B cell (primary cell): ENCODE measurements around the gene ADPRS. TPM values are rescaled to one million over a fixed set of nuclear protein-coding genes. Genes with fewer than 3 reads are reported as not detected.

Source experiments
- ATAC-seq: fragments of 200-7000 bp; cut with Tn5 transposase; one replicate; pipeline ENCODE4 v1.10.0; 2021; ENCODE audit warnings: low read depth, mild to moderate bottlenecking, moderate number of reproducible peaks, moderate library complexity
- CTCF ChIA-PET: fragments of 350-600 bp; sonication (Branson Sonifier 250); formaldehyde crosslinking; loops from one replicate; lab custom pipeline; 2021; ENCODE audit warnings: antibody characterized with exemption, inconsistent platforms; lab: Charles Lee
- POLR2A ChIA-PET: fragments of 350-600 bp; sonication (Branson Sonifier 250); formaldehyde crosslinking; loops from one replicate; lab custom pipeline; 2021; ENCODE audit warnings: antibody characterized with exemption; lab: Charles Lee
- DNase-seq: peaks from one replicate; pipeline ENCODE4 v3.0.0; 2013
- H2AFZ ChIP-seq: 2 replicates; pipeline ENCODE4 v1.6.1; 2012; ENCODE audit warnings: mild to moderate bottlenecking, low read depth, low read length; ENCODE audit not compliant: insufficient read depth, poor library complexity, severe bottlenecking
- H3K27ac ChIP-seq, 2 donors: 1 replicate in 1 of 2; 2 replicates in 1 of 2; pipeline ENCODE4 v1.5.1; 2012 to 2013; ENCODE audit warnings: low read length in 2 of 2, mild to moderate bottlenecking in 2 of 2, moderate library complexity in 1 of 2
- H3K27me3 ChIP-seq, 4 experiments: fragments of 200-600 bp in 1 of 4; sonication (generic) in 1 of 4; replicated peaks in 1 of 4; 1 replicate in 2 of 4; 2 replicates in 2 of 4; pipeline versions ENCODE4 v1.6.1 to v1.7.0; 2013 to 2016; ENCODE audit warnings: low read length in 3 of 4, mild to moderate bottlenecking in 2 of 4, mixed read lengths in 1 of 4, moderate library complexity in 1 of 4; ENCODE audit not compliant: insufficient read depth in 4 of 4, control insufficient read depth in 3 of 4; ENCODE audit errors: control extremely low read depth in 1 of 4
- H3K36me3 ChIP-seq, 2 experiments: replicated peaks in 1 of 2; 1 replicate in 1 of 2; 2 replicates in 1 of 2; pipeline versions ENCODE4 v1.6.1 to v1.7.1; 2013; ENCODE audit warnings: low read length in 1 of 2; ENCODE audit not compliant: insufficient read depth in 2 of 2, control insufficient read depth in 1 of 2; ENCODE audit errors: control extremely low read depth in 1 of 2, extremely low read depth in 1 of 2
- H3K4me1 ChIP-seq, 2 donors: fragments of 200-600 bp in 1 of 2; sonication (generic) in 1 of 2; 1 replicate in 1 of 2; 2 replicates in 1 of 2; pipeline versions ENCODE4 v1.5.1 to v1.6.1; 2013 to 2017; ENCODE audit warnings: low read length in 2 of 2; ENCODE audit not compliant: control insufficient read depth in 2 of 2, insufficient read depth in 2 of 2
- H3K4me2 ChIP-seq: replicated peaks from 2 replicates; pipeline ENCODE3; 2012; ENCODE audit warnings: mild to moderate bottlenecking, low read depth, low read length; ENCODE audit not compliant: poor library complexity, severe bottlenecking
- H3K4me3 ChIP-seq, 5 experiments: fragments of 200-600 bp in 1 of 5; sonication (generic) in 1 of 5; 1 replicate in 3 of 5; 2 replicates in 2 of 5; pipeline versions ENCODE4 v1.5.1 to v1.7.0; 2011 to 2016; ENCODE audit warnings: low read length in 4 of 5, mild to moderate bottlenecking in 4 of 5, low read depth in 2 of 5, control low read depth in 1 of 5, moderate library complexity in 1 of 5; ENCODE audit not compliant: insufficient read depth in 1 of 5; ENCODE audit errors: control extremely low read depth in 1 of 5, extremely low read depth in 1 of 5
- H3K79me2 ChIP-seq: fragments of 200-600 bp; sonication (generic); one replicate; pipeline ENCODE4 v1.6.0; 2016; ENCODE audit warnings: low read length; ENCODE audit not compliant: control insufficient read depth, insufficient read depth
- H3K9ac ChIP-seq: fragments of 200-600 bp; sonication (generic); 2 replicates; pipeline ENCODE4 v1.6.1; 2017; ENCODE audit warnings: mild to moderate bottlenecking, low read length, moderate library complexity
- H3K9me3 ChIP-seq, 3 donors: one replicate each; pipeline versions ENCODE4 v1.6.1 to v1.7.1; 2013; ENCODE audit warnings: low read length in 2 of 3; ENCODE audit not compliant: control insufficient read depth in 2 of 3, insufficient read depth in 1 of 3; ENCODE audit errors: control extremely low read depth in 1 of 3
- H4K20me1 ChIP-seq: 2 replicates; pipeline ENCODE4 v1.6.0; 2012; ENCODE audit warnings: mild to moderate bottlenecking, low read length; ENCODE audit not compliant: insufficient read depth, control insufficient read depth, poor library complexity, severe bottlenecking
- H3K27ac Mint-ChIP-seq: one replicate; pipeline ENCODE4 v1.8.0; 2021; ENCODE audit warnings: mixed read lengths
- H3K27me3 Mint-ChIP-seq: one replicate; pipeline ENCODE4 v1.8.0; 2021; ENCODE audit warnings: mixed read lengths
- H3K4me1 Mint-ChIP-seq: one replicate; pipeline ENCODE4 v1.8.0; 2021; ENCODE audit warnings: mixed read lengths
- H3K4me3 Mint-ChIP-seq: one replicate; pipeline ENCODE4 v1.8.0; 2021; ENCODE audit warnings: mixed read lengths
- H3K9me3 Mint-ChIP-seq: one replicate; pipeline ENCODE4 v1.8.0; 2022; ENCODE audit warnings: mixed read lengths; ENCODE audit not compliant: insufficient read depth
- CTCF ChIP-seq: fragments of 200-600 bp; IDR thresholded peaks from one replicate; pipeline ENCODE4 v1.8.0; 2022; ENCODE audit warnings: antibody characterized with exemption, mild to moderate bottlenecking
- EZH2 ChIP-seq: IDR thresholded peaks from 2 replicates; pipeline ENCODE4 v1.6.1; 2012; ENCODE audit warnings: borderline replicate concordance, low read depth, mild to moderate bottlenecking, moderate library complexity, low read length; ENCODE audit not compliant: insufficient read depth, poor library complexity, severe bottlenecking
- WGBS: methylation state at CpG from one replicate; pipeline ENCODE4 v1.1.5; 2013; ENCODE audit warnings: missing lambda C conversion rate; ENCODE audit not compliant: insufficient coverage; 5-methylcytosine and 5-hydroxymethylcytosine counted together
- intact Hi-C: fragments of 100-400 bp; cut with micrococcal nuclease; formaldehyde crosslinking; loops from one replicate; pipeline ENCODE4 v1.10.0; 2022
- polyA plus RNA-seq: library from polyadenylated mRNA; depleted of rRNA; stranded (reverse); fragments of >200 nt; gene quantifications from 2 replicates; pipeline ENCODE4 v1.2.3, GENCODE V29; 2012
- total RNA-seq, 2 donors: library from RNA; stranded (reverse); fragments of 120-200 nt in 1 of 2; gene quantifications; 1 replicate in 1 of 2; 2 replicates in 1 of 2; pipeline versions ENCODE4 v1.2.3 to v1.2.4, GENCODE V29; 2013 to 2022

Gene ADPRS
- total and polyA plus RNA-seq, 2 donors (not counting 1 experiment from before 2014, with no cell fraction given), result 15.0 to 20.9 TPM

DNA sequence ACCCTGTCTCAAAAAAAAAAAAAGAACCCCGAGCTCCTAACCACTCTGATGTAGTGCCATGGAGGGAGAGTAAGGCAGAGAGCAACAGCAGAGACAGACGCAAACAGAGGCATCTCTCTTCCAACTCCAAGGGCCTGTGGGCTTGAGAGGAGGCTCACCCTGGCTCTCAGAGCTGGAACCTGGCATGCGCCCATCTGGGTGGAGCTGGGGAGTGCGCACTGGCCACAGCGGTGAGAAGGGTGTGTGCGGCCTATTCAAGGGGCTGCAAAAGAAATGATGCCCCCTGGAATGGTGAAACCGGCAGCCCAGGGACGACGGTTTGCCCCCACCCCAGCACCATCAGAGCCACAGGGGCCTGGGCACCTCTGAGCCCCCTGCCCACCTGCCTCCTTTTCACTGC is 18.7 kb downstream of the ADPRS start:
- ChIA-PET POLR2A (interaction anchor here (0.6 kb wide), 1 partner anchor 10 kb away, joined by 3 read pairs; no protein-coding TSS in a partner anchor), CTCF (no interaction called here)
- H3K4me3 ChIP-seq, result no peak overlapping the region
- H3K9me3 Mint-ChIP-seq, result no peaks in the 10 kb centered on the region
- no peaks in the 10 kb centered on the region for H3K4me1 ChIP-seq
- peaks cover 2% of the 10 kb centered on the region for H3K4me1 Mint-ChIP-seq
- WGBS, result 96% methylated on average over 8 of the region's 9 CpGs
- H3K27me3 Mint-ChIP-seq, result no peaks in the 10 kb centered on the region
- no peak overlapping the region for H2AFZ ChIP-seq
- intact Hi-C loops, result no loop called here
- no peak overlapping the region for H3K4me2 ChIP-seq
- no peaks in the 10 kb centered on the region for H3K9me3 ChIP-seq
- no peak overlapping the region for H3K9ac ChIP-seq
- no peaks in the 10 kb centered on the region for H3K27me3 ChIP-seq
- no peaks in the 10 kb centered on the region for H3K79me2 ChIP-seq
- no peaks in the 10 kb centered on the region for H4K20me1 ChIP-seq
- H3K27ac Mint-ChIP-seq, result no peak overlapping the region
- H3K27ac ChIP-seq, result no peak overlapping the region
- no peaks in the 10 kb centered on the region for H3K36me3 ChIP-seq
- DNase-seq (no peak), ATAC-seq (no peak)
- TF ChIP-seq CTCF, result no peak
- H3K4me3 Mint-ChIP-seq, result no peak overlapping the region

GRCh38 chr1:36108314-36108713 is 19.6 kb downstream of the ADPRS start:
- Mint-ChIP-seq H3K27me3 (no peaks in the 10 kb centered on the region), H3K4me3 (no peak overlapping the region), H3K27ac (no peak overlapping the region), H3K9me3 (no peaks in the 10 kb centered on the region), H3K4me1 (peaks cover 2% of the 10 kb centered on the region)
- no peak overlapping the region for H3K4me2 ChIP-seq
- no peaks in the 10 kb centered on the region for H3K79me2 ChIP-seq
- 85% methylated on average over 3 of the region's 14 CpGs for WGBS
- CTCF ChIA-PET, result no interaction called here
- H3K27ac ChIP-seq, result no peak overlapping the region
- H3K9ac ChIP-seq, result no peak overlapping the region
- no peaks in the 10 kb centered on the region for H3K27me3 ChIP-seq
- no peaks in the 10 kb centered on the region for H3K4me1 ChIP-seq
- ATAC-seq, result no peak
- intact Hi-C loops, result no loop called here
- POLR2A ChIA-PET, result no interaction called here
- no peaks in the 10 kb centered on the region for H3K9me3 ChIP-seq
- no peaks in the 10 kb centered on the region for H4K20me1 ChIP-seq
- no peak overlapping the region for H3K4me3 ChIP-seq
- no peak for DNase-seq
- no peaks in the 10 kb centered on the region for H3K36me3 ChIP-seq
- TF ChIP-seq CTCF (no peak), EZH2 (no peak)
- H2AFZ ChIP-seq, result no peak overlapping the region
